HG02870 (cell line): ENCODE measurements around the gene FOXO1.
A peak's percentile ranks its signal among the peaks of the same experiment; 100 is the strongest.

Experiments
- ATAC-seq: cut with Tn5 transposase; IDR thresholded peaks from one replicate; pipeline ENCODE4 v1.9.1; 2021; ENCODE audit warnings: mild to moderate bottlenecking, moderate library complexity; ENCODE audit not compliant: unreplicated experiment

The FOXO1 gene

GRCh38 chr13:40666933-40667621, 636 bp upstream of the FOXO1 start:
- no peak for ATAC-seq

- ATAC-seq: no peak
These were observed 1.1 kb downstream of the FOXO1 start for GRCh38 chr13:40665126-40666044.

GRCh38 chr13:40664350-40665125, 1.9 kb downstream of the FOXO1 start:
- peak; percentile 29 for ATAC-seq

- peak; percentile 24 for ATAC-seq
These were observed 2.4 kb downstream of the FOXO1 start for GRCh38 chr13:40664100-40664349.

GRCh38 chr13:40662866-40663265, 3.6 kb downstream of the FOXO1 start:
- peak; percentile 29 for ATAC-seq

GRCh38 chr13:40661875-40662665, 4.4 kb downstream of the FOXO1 start:
- no peak for ATAC-seq

GRCh38 chr13:40660692-40661091, 5.7 kb downstream of the FOXO1 start:
- no peak for ATAC-seq

- ATAC-seq: no peak
These were observed 6.2 kb downstream of the FOXO1 start for GRCh38 chr13:40660141-40660664.

GRCh38 chr13:40657951-40658350, 8.5 kb downstream of the FOXO1 start:
- no peak for ATAC-seq

- ATAC-seq: no peak
These were observed 9.1 kb downstream of the FOXO1 start for GRCh38 chr13:40657307-40657706.

- no peak for ATAC-seq
These were observed 10.1 kb downstream of the FOXO1 start for GRCh38 chr13:40656358-40656757.

- ATAC-seq: no peak
These were observed 12.7 kb downstream of the FOXO1 start for GRCh38 chr13:40653527-40654318.

GRCh38 chr13:40652588-40652940, 13.9 kb downstream of the FOXO1 start:
- ATAC-seq: peak; percentile 39

GRCh38 chr13:40651866-40652587, 14.4 kb downstream of the FOXO1 start:
- ATAC-seq: peak; percentile 32

GRCh38 chr13:40648841-40649240, 17.6 kb downstream of the FOXO1 start:
- no peak for ATAC-seq

GRCh38 chr13:40648040-40648439, 18.4 kb downstream of the FOXO1 start:
- no peak for ATAC-seq

- no peak for ATAC-seq
These were observed 21.4 kb downstream of the FOXO1 start for GRCh38 chr13:40644838-40645604.

- ATAC-seq: no peak
These were observed 25.5 kb downstream of the FOXO1 start for GRCh38 chr13:40640845-40641458.
